ENCODE results near the gene ZCCHC3.
A peak's percentile ranks its signal among the peaks of the same experiment; 100 is the strongest.
"Not testable (repeated sequence)": the region's sequence is repeated elsewhere in the genome, so short reads cannot be mapped to it uniquely, and the experiment has no call there.

ZCCHC3 gene

GRCh38 chr20:328975-329695 lies 31.8 kb downstream of the ZCCHC3 start:
- peaks cover 36% of the 10 kb centered on the region for H3K4me1 ChIP-seq (ENCODE audit: control insufficient read depth, insufficient read depth, low read length)

GRCh38 chr20:329851-330232 lies 32.5 kb downstream of the ZCCHC3 start:
- Histone ChIP-seq H3K9me3 (ENCODE audit: control insufficient read depth in 2 of 2, low read length in 2 of 2) (no peaks in the 10 kb centered on the region), H3K36me3 (ENCODE audit: control insufficient read depth in 2 of 2, insufficient read depth in 2 of 2, low read length in 2 of 2) (peaks cover 5 to 8% of the 10 kb centered on the region in 2 donors), H3K27me3 (ENCODE audit: control insufficient read depth in 1 of 2, insufficient read depth in 2 of 2, low read length in 2 of 2) (no peaks in the 10 kb centered on the region), H3K9ac (ENCODE audit: low read length in 2 of 2) (no peak overlapping the region), H3K27ac (ENCODE audit: low read length) (peak overlapping the region; percentile 24), H3K4me3 (ENCODE audit: low read length in 2 of 2) (no peak overlapping the region), H3K4me1 (ENCODE audit: control insufficient read depth, insufficient read depth, low read length) (peaks cover 36% of the 10 kb centered on the region)

More at GRCh38 chr20:328975-329695, 31.8 kb downstream of the ZCCHC3 start:
- H3K36me3 ChIP-seq (ENCODE audit: control insufficient read depth in 2 of 2, insufficient read depth in 2 of 2, low read length in 2 of 2): peaks cover 5% of the 10 kb centered on the region in 2 donors
- H3K4me3 ChIP-seq (ENCODE audit: low read length in 2 of 2): no peak overlapping the region
- H3K27ac ChIP-seq (ENCODE audit: low read length): peak overlapping the region; percentile 24
- H3K9me3 ChIP-seq (ENCODE audit: control insufficient read depth in 2 of 2, low read length in 2 of 2): no peaks in the 10 kb centered on the region
- H3K27me3 ChIP-seq (ENCODE audit: control insufficient read depth in 1 of 2, insufficient read depth in 2 of 2, low read length in 2 of 2): no peaks in the 10 kb centered on the region
- H3K9ac ChIP-seq (ENCODE audit: low read length in 2 of 2): no peak overlapping the region

- Histone ChIP-seq H3K27ac (ENCODE audit: low read length) (no peak overlapping the region), H3K9ac (ENCODE audit: low read length in 2 of 2) (no peak overlapping the region), H3K9me3 (ENCODE audit: control insufficient read depth in 2 of 2, low read length in 2 of 2) (no peaks in the 10 kb centered on the region), H3K27me3 (ENCODE audit: control insufficient read depth in 1 of 2, insufficient read depth in 2 of 2, low read length in 2 of 2) (no peaks in the 10 kb centered on the region), H3K4me1 (ENCODE audit: control insufficient read depth, insufficient read depth, low read length) (peaks cover 36% of the 10 kb centered on the region), H3K4me3 (ENCODE audit: low read length in 2 of 2) (peak overlapping the region in 1 of 2 donors; percentile 15), H3K36me3 (ENCODE audit: control insufficient read depth in 2 of 2, insufficient read depth in 2 of 2, low read length in 2 of 2) (peaks cover 5 to 8% of the 10 kb centered on the region in 2 donors)
These were observed 33.1 kb downstream of the ZCCHC3 start for GRCh38 chr20:330233-331149.

GRCh38 chr20:334578-334977 lies 37.2 kb downstream of the ZCCHC3 start:
- no peak overlapping the region for H3K4me3 ChIP-seq (ENCODE audit: low read length in 2 of 2)
- H3K9me3 ChIP-seq (ENCODE audit: control insufficient read depth in 2 of 2, low read length in 2 of 2): no peaks in the 10 kb centered on the region
- H3K27me3 ChIP-seq (ENCODE audit: control insufficient read depth in 1 of 2, insufficient read depth in 2 of 2, low read length in 2 of 2): no peaks in the 10 kb centered on the region
- H3K36me3 ChIP-seq (ENCODE audit: control insufficient read depth in 2 of 2, insufficient read depth in 2 of 2, low read length in 2 of 2): peaks cover 5 to 8% of the 10 kb centered on the region in 2 donors
- no peak overlapping the region for H3K27ac ChIP-seq (ENCODE audit: low read length)
- H3K4me1 ChIP-seq (ENCODE audit: control insufficient read depth, insufficient read depth, low read length): peaks cover 13% of the 10 kb centered on the region
- H3K9ac ChIP-seq (ENCODE audit: low read length in 2 of 2): no peak overlapping the region

GRCh38 chr20:336040-336439 lies 38.7 kb downstream of the ZCCHC3 start:
- not testable (repeated sequence) for H3K4me3 ChIP-seq (ENCODE audit: low read length in 2 of 2); H3K36me3 ChIP-seq (ENCODE audit: control insufficient read depth in 2 of 2, insufficient read depth in 2 of 2, low read length in 2 of 2); H3K27me3 ChIP-seq (ENCODE audit: control insufficient read depth in 1 of 2, insufficient read depth in 2 of 2, low read length in 2 of 2); H3K9me3 ChIP-seq (ENCODE audit: control insufficient read depth in 2 of 2, low read length in 2 of 2); H3K9ac ChIP-seq (ENCODE audit: low read length in 2 of 2); H3K4me1 ChIP-seq (ENCODE audit: control insufficient read depth, insufficient read depth, low read length); H3K27ac ChIP-seq (ENCODE audit: low read length)

GRCh38 chr20:341682-342081 lies 44.3 kb downstream of the ZCCHC3 start:
- Histone ChIP-seq H3K27me3 (ENCODE audit: control insufficient read depth in 1 of 2, insufficient read depth in 2 of 2, low read length in 2 of 2) (no peaks in the 10 kb centered on the region), H3K4me1 (ENCODE audit: control insufficient read depth, insufficient read depth, low read length) (peaks cover 14% of the 10 kb centered on the region), H3K9ac (ENCODE audit: low read length in 2 of 2) (no peak overlapping the region), H3K36me3 (ENCODE audit: control insufficient read depth in 2 of 2, insufficient read depth in 2 of 2, low read length in 2 of 2) (peaks cover 3 to 4% of the 10 kb centered on the region in 2 donors), H3K27ac (ENCODE audit: low read length) (no peak overlapping the region), H3K9me3 (ENCODE audit: control insufficient read depth in 2 of 2, low read length in 2 of 2) (no peaks in the 10 kb centered on the region), H3K4me3 (ENCODE audit: low read length in 2 of 2) (no peak overlapping the region)

GRCh38 chr20:343107-343506 lies 45.7 kb downstream of the ZCCHC3 start:
- H3K9ac ChIP-seq (ENCODE audit: low read length in 2 of 2): no peak overlapping the region
- no peak overlapping the region for H3K27ac ChIP-seq (ENCODE audit: low read length)
- peaks cover 15% of the 10 kb centered on the region for H3K4me1 ChIP-seq (ENCODE audit: control insufficient read depth, insufficient read depth, low read length)
- H3K36me3 ChIP-seq (ENCODE audit: control insufficient read depth in 2 of 2, insufficient read depth in 2 of 2, low read length in 2 of 2): peaks cover 3 to 4% of the 10 kb centered on the region in 2 donors
- H3K4me3 ChIP-seq (ENCODE audit: low read length in 2 of 2): no peak overlapping the region
- H3K27me3 ChIP-seq (ENCODE audit: control insufficient read depth in 1 of 2, insufficient read depth in 2 of 2, low read length in 2 of 2): no peaks in the 10 kb centered on the region
- no peaks in the 10 kb centered on the region for H3K9me3 ChIP-seq (ENCODE audit: control insufficient read depth in 2 of 2, low read length in 2 of 2)

- Histone ChIP-seq H3K9ac (ENCODE audit: low read length in 2 of 2) (peak overlapping the region; percentile 78 to 91), H3K27ac (ENCODE audit: low read length) (peak overlapping the region; percentile 96), H3K27me3 (ENCODE audit: control insufficient read depth in 1 of 2, insufficient read depth in 2 of 2, low read length in 2 of 2) (no peaks in the 10 kb centered on the region), H3K4me3 (ENCODE audit: low read length in 2 of 2) (peak overlapping the region; percentile 87 to 92), H3K4me1 (ENCODE audit: control insufficient read depth, insufficient read depth, low read length) (peaks cover 23% of the 10 kb centered on the region), H3K9me3 (ENCODE audit: control insufficient read depth in 2 of 2, low read length in 2 of 2) (no peaks in the 10 kb centered on the region), H3K36me3 (ENCODE audit: control insufficient read depth in 2 of 2, insufficient read depth in 2 of 2, low read length in 2 of 2) (peaks cover 4 to 11% of the 10 kb centered on the region in 2 donors)
These were observed 48.8 kb downstream of the ZCCHC3 start for GRCh38 chr20:346033-346639.

GRCh38 chr20:346640-347316 lies 49.4 kb downstream of the ZCCHC3 start, which contains the start of gene NRSN2:
NRSN2 (plus strand) TSS chr20:347111; CDS start chr20:349644, 2,533 bp downstream.
- peaks cover 23% of the 10 kb centered on the region for H3K4me1 ChIP-seq (ENCODE audit: control insufficient read depth, insufficient read depth, low read length)
- H3K27ac ChIP-seq (ENCODE audit: low read length): peak within 1 kb of the TSS; percentile 96
- no peaks in the 10 kb centered on the region for H3K27me3 ChIP-seq (ENCODE audit: control insufficient read depth in 1 of 2, insufficient read depth in 2 of 2, low read length in 2 of 2)
- H3K9me3 ChIP-seq (ENCODE audit: control insufficient read depth in 2 of 2, low read length in 2 of 2): no peaks in the 10 kb centered on the region
- H3K4me3 ChIP-seq (ENCODE audit: low read length in 2 of 2): peak within 1 kb of the TSS; percentile 87 to 92
- peak within 1 kb of the TSS; percentile 90 to 91 for H3K9ac ChIP-seq (ENCODE audit: low read length in 2 of 2)
- H3K36me3 ChIP-seq (ENCODE audit: control insufficient read depth in 2 of 2, insufficient read depth in 2 of 2, low read length in 2 of 2): peaks cover 4 to 11% of the 10 kb centered on the region in 2 donors

GRCh38 chr20:347317-347639 lies 49.9 kb downstream of the ZCCHC3 start:
- no peaks in the 10 kb centered on the region for H3K9me3 ChIP-seq (ENCODE audit: control insufficient read depth in 2 of 2, low read length in 2 of 2)
- peaks cover 23% of the 10 kb centered on the region for H3K4me1 ChIP-seq (ENCODE audit: control insufficient read depth, insufficient read depth, low read length)
- H3K9ac ChIP-seq (ENCODE audit: low read length in 2 of 2): peak overlapping the region; percentile 72 to 91
- peak overlapping the region; percentile 96 for H3K27ac ChIP-seq (ENCODE audit: low read length)
- H3K27me3 ChIP-seq (ENCODE audit: control insufficient read depth in 1 of 2, insufficient read depth in 2 of 2, low read length in 2 of 2): no peaks in the 10 kb centered on the region
- H3K36me3 ChIP-seq (ENCODE audit: control insufficient read depth in 2 of 2, insufficient read depth in 2 of 2, low read length in 2 of 2): peaks cover 4 to 12% of the 10 kb centered on the region in 2 donors
- peak overlapping the region; percentile 87 to 92 for H3K4me3 ChIP-seq (ENCODE audit: low read length in 2 of 2)
